ENCODE measurements around the gene TXNDC15.

Gene TXNDC15

GRCh38 chr5:134920848-134921575, 46.8 kb downstream of the TXNDC15 start:
- DNase-seq (ENCODE audit: low spot score) = no peak

GRCh38 chr5:134932508-134932907, 58.3 kb downstream of the TXNDC15 start:
- DNase-seq (ENCODE audit: low spot score) = no peak

- DNase-seq (ENCODE audit: low spot score) = no peak
Measured at GRCh38 chr5:134934202-134934601, 60.0 kb downstream of the TXNDC15 start.

- no peak for DNase-seq (ENCODE audit: low spot score)
Measured at GRCh38 chr5:134935711-134936602, 61.8 kb downstream of the TXNDC15 start.

GRCh38 chr5:134937526-134937925, 63.4 kb downstream of the TXNDC15 start:
- DNase-seq (ENCODE audit: low spot score) = no peak

- no peak for DNase-seq (ENCODE audit: low spot score)
Measured at GRCh38 chr5:134938030-134938429, 63.9 kb downstream of the TXNDC15 start.

- DNase-seq (ENCODE audit: low spot score) = no peak
Measured at GRCh38 chr5:134939500-134939899, 65.3 kb downstream of the TXNDC15 start.

GRCh38 chr5:134943547-134943946, 69.4 kb downstream of the TXNDC15 start:
- no peak for DNase-seq (ENCODE audit: low spot score)

- no peak for DNase-seq (ENCODE audit: low spot score)
Measured at GRCh38 chr5:134944630-134945029, 70.5 kb downstream of the TXNDC15 start.

GRCh38 chr5:134945041-134945440, 70.9 kb downstream of the TXNDC15 start:
- no peak for DNase-seq (ENCODE audit: low spot score)

GRCh38 chr5:134948911-134949310, 74.7 kb downstream of the TXNDC15 start:
- no peak for DNase-seq (ENCODE audit: low spot score)

GRCh38 chr5:134949316-134949715, 75.1 kb downstream of the TXNDC15 start:
- no peak for DNase-seq (ENCODE audit: low spot score)

All from AG08396 (cell line).